Stimulated activated CD4-positive, alpha-beta T cell treated with anti-CD3 and anti-CD28 coated beads, Interleukin-1b, Interleukin-23, amount 100 ng/mL, for 1 hour (primary cell): ENCODE results near the gene LYG2.
"Not testable (repeated sequence)": the region's sequence is repeated elsewhere in the genome, so short reads cannot be mapped to it uniquely, and the experiment has no call there.

Experiments
- DNase-seq, 2 donors: peaks; one replicate each; pipeline ENCODE4 v3.0.0-alpha.2; 2020; ENCODE audit warnings: low read depth in 2 of 2

LYG2 gene

GRCh38 chr2:99255491-99256318 lies at the start of gene LYG2:
TSS of gene LYG2 (minus strand) at chr2:99255666. CDS start at chr2:99254260, 1,406 bp downstream.
- DNase-seq, result no peak

DNA sequence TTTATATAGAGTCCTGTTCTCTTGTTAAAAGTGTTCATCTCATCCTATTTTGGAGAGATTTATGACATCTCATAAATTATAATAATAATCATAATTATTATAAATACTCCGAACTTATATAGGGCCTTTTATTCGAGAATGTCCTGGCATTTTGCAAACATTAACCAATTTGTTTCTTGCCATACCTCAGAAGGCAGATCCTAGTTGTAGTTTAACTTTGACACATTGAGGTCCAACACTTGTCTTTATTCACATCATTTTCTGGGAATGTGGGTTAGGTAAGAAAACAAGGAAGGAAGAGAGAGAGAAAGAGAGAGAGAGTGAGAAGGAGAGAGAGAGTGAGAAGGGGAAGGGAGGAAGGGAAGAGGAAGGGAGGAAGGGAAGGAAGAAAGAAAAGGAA lies 45.6 kb upstream of the LYG2 start, which contains the start of gene LYG1:
Gene LYG1 (minus strand): TSS at position 101 of the 400 bp plus-strand sequence. CDS start 5,527 bp downstream, outside the sequence.
- not testable (repeated sequence) for DNase-seq

DNA sequence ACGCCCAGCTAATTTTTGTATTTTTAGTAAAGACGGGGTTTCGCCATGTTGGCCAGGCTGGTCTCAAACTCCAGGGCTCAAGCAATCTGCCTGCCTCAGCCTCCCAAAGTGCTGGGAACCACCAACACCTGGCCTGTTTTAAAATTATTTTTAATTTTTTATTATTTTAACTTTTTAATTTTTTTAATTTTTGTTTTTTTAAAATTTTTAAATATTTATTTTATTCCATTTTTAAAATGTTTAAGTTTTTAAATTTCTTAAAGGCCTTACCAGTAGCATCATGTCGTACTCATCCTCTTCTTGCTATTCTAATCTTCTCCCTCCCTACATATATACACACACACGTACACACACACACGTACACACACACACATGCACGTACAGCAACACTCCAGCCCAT lies 44.1 kb upstream of the LYG2 start:
- DNase-seq, result no peak

- DNase-seq, result no peak
These were observed 42.5 kb upstream of the LYG2 start for GRCh38 chr2:99297994-99298393.

DNA sequence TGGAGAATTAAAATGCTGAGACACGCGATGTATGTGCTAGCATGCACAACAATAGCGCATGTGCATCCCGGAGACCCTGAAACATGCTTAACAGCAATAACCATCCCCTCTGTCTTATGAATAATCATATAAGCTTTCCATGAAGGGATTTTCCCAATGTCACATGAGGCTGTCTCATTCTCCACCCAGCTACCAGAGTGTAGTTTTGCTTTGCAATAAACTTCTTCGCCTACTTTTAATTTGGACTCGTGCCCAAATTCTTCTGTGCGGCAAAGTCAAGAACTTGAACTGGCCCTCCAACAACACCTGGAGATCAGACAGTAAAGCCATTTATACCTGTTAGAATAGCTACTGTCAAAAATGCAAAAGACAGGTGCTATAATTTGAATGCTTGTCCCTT lies 30.1 kb upstream of the LYG2 start:
- DNase-seq, result no peak

- DNase-seq, result no peak
These were observed 24.7 kb upstream of the LYG2 start for GRCh38 chr2:99279969-99280695.

DNA sequence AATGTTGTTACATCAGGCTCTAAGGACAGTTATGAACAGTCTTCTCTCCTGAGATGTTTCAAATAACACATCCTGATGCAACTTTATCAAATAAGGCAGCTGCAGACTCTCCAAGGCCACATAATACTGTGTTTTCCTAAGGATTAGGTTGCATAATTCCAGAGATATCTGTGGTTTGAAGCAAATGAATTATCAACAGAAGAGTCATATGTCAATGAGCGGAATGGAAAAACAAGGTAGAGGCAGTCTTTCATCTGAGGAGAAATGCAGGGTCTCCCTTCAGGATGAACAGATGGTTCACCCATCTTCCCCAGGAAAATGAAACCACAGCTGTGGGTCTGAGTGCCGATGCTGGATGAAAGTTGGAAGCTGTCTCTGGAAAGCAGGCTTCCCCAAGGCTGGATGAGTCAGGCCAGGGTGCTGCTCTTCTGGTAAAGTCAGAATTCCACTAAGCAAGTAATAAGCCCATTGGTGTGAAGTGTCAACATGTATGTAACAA lies 23.4 kb upstream of the LYG2 start:
- no peak for DNase-seq

DNA sequence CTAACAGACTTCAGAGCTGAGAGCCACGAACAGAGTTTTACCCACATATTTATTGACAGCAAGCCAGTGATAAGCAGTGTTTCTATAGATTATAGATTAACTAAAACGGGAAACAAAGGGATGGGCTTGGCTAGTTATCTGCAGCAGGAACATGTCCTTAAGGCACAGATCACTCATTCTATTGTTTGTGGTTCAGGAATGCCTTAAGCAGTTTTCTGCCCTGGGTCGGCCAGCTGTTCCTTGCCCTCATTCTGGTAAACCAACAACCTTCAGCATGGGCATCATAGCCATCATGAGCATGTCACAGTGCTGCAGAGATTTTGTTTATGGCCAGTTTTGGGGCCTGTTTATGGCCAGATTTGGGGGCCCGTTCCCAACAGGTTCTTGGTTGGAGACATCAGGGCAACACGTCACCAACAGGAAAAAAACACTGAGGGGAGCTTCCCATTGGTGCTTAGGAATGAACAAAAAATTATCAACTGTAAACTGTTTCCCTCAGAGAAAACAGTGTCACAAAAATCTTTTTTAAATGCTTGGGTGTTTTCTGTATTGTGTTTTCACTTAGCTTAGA lies 22.8 kb upstream of the LYG2 start:
- DNase-seq, result not testable (repeated sequence)

GRCh38 chr2:99275882-99276281 lies 20.4 kb upstream of the LYG2 start:
- DNase-seq, result no peak

GRCh38 chr2:99261242-99261641 lies 5.8 kb upstream of the LYG2 start:
- no peak for DNase-seq

DNA sequence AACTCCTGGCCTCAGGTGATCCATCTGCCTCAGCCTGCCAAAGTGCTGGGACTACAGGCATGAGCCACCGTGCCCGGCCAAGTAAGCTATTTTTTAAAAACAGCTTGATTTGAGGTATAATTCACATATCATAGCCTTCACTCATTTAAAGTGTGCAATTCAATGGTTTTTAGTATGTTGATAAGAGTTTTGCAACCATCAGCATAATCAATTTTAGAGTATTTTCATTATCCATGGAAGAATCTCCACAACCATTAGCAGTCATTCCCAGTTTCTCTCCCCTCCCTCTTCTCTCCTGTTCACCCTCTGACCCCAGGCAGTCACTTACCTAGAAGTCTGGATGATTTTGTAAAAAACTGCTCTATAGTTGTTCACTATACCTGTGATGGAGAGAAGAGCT lies 4.7 kb upstream of the LYG2 start:
- DNase-seq, result no peak

- no peak for DNase-seq
These were observed 4.0 kb upstream of the LYG2 start for GRCh38 chr2:99259465-99259864.

- DNase-seq, result no peak
These were observed 1.2 kb upstream of the LYG2 start for GRCh38 chr2:99256677-99257076.

- DNase-seq, result no peak
These were observed 5.5 kb downstream of the LYG2 start for GRCh38 chr2:99249951-99250350.

DNA sequence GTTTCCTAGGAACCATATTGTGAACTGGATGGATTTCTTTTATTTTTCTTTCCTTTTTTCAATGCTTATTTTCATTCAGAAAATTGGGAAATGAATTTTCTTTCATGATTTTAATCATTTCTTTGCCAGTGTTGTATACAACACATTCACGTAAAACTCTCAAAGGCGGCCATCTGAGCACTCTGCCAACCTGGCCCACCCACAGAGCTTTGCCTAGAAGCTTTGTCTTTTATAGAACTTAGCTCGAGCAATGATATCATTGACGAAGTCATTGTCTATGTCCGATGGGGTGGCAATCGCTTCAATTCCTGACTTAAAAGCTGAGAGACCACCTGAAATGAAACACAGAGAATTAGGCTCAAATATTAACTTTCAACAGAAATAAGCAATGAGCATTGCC lies 13.3 kb downstream of the LYG2 start:
- no peak for DNase-seq

DNA sequence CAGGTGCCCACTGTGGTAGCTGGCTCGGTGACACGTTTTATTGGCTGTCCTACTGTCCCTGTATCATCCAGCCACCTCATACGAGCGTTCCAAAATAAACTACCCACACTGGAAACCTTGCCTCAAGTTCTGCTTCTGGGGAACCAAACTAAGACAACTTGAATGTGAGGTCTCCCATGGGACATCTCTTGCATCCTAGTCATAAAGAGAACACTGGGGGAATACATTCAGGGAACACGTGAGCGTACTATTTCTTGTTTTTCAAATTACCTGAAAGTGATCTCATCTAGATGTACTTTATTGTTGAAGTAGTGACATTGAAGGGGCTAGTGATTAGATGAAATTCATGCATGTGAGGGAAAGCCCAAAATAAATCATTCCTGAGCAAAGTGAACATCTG lies 15.0 kb downstream of the LYG2 start:
- no peak for DNase-seq

DNA sequence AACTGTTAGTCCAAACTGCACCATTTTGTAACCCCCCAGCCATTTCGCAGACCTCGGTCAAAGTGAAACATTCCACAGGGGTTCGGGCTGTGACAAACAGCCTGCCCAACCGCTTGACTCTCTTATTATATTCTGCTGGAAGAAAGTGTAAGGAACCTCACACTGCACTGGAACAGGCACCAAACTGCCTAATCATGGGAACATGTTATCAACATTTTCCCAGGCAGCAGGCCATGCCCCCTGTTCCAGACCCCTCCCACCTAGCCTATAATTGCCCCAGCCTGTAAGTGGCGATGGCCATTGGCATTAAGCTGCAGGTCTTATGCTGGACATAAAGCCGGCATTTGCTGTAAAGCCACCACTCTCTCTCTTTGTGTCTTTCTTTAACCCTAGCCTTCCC lies 16.9 kb downstream of the LYG2 start:
- no peak for DNase-seq

GRCh38 chr2:99233177-99233576 lies 22.3 kb downstream of the LYG2 start:
- DNase-seq, result not testable (repeated sequence)

GRCh38 chr2:99217929-99218501 lies 37.5 kb downstream of the LYG2 start:
- DNase-seq, result no peak

- no peak for DNase-seq
These were observed 39.4 kb downstream of the LYG2 start for GRCh38 chr2:99216096-99216495.

GRCh38 chr2:99205491-99205890 lies 50.0 kb downstream of the LYG2 start:
- DNase-seq, result no peak
